DND-41 (cell line): ENCODE measurements around the gene LRRC9.
"Not testable (repeated sequence)": the region's sequence is repeated elsewhere in the genome, so short reads cannot be mapped to it uniquely, and the experiment has no call there.

ENCODE experiments used
- CTCF ChIP-seq: IDR thresholded peaks from 2 replicates; pipeline ENCODE4 v1.5.1; 2012; ENCODE audit warnings: borderline replicate concordance, low read length, moderate library complexity, mild to moderate bottlenecking; ENCODE audit not compliant: poor library complexity, severe bottlenecking; ENCODE audit errors: extremely low read depth
- EZH2 ChIP-seq: IDR thresholded peaks from 3 replicates; pipeline ENCODE4 v1.6.1; 2012; ENCODE audit warnings: borderline replicate concordance, low read depth, mild to moderate bottlenecking, moderate library complexity, low read length, inconsistent platforms; ENCODE audit not compliant: severe bottlenecking

GRCh38 chr14:60010263-60010662, 90.3 kb downstream of the LRRC9 start:
- TF ChIP-seq EZH2, CTCF: not testable (repeated sequence)
